ENCODE results near the gene ZDHHC14.
"Not testable (repeated sequence)": the region's sequence is repeated elsewhere in the genome, so short reads cannot be mapped to it uniquely, and the experiment has no call there.

The ZDHHC14 gene

GRCh38 chr6:157558487-157559200 lies 177.7 kb downstream of the ZDHHC14 start:
- no peaks in the 10 kb centered on the region for H3K9me3 Mint-ChIP-seq
- no peaks in the 10 kb centered on the region for H3K36me3 Mint-ChIP-seq (ENCODE audit: low read depth)
- no peaks in the 10 kb centered on the region for H3K27me3 Mint-ChIP-seq
- H3K27ac Mint-ChIP-seq = peak overlapping the region; percentile 23
- peaks cover 60% of the 10 kb centered on the region for H3K4me1 Mint-ChIP-seq (ENCODE audit: low read depth)
- H3K4me3 Mint-ChIP-seq = no peak overlapping the region

GRCh38 chr6:157559201-157559756 lies 178.3 kb downstream of the ZDHHC14 start:
- Mint-ChIP-seq H3K27ac (no peak overlapping the region), H3K4me1 (ENCODE audit: low read depth) (peaks cover 66% of the 10 kb centered on the region), H3K27me3 (no peaks in the 10 kb centered on the region), H3K4me3 (no peak overlapping the region), H3K36me3 (ENCODE audit: low read depth) (no peaks in the 10 kb centered on the region), H3K9me3 (no peaks in the 10 kb centered on the region)

- not testable (repeated sequence) for H3K4me3 Mint-ChIP-seq; H3K9me3 Mint-ChIP-seq; H3K27me3 Mint-ChIP-seq; H3K27ac Mint-ChIP-seq; H3K36me3 Mint-ChIP-seq (ENCODE audit: low read depth)
- H3K4me1 Mint-ChIP-seq (ENCODE audit: low read depth) = peaks cover 67% of the 10 kb centered on the region
Measured at GRCh38 chr6:157560063-157560462, 179.1 kb downstream of the ZDHHC14 start.

GRCh38 chr6:157560691-157561413 lies 179.9 kb downstream of the ZDHHC14 start:
- Mint-ChIP-seq H3K9me3 (no peaks in the 10 kb centered on the region), H3K4me3 (no peak overlapping the region), H3K27me3 (no peaks in the 10 kb centered on the region), H3K4me1 (ENCODE audit: low read depth) (peaks cover 67% of the 10 kb centered on the region), H3K36me3 (ENCODE audit: low read depth) (no peaks in the 10 kb centered on the region), H3K27ac (no peak overlapping the region)

GRCh38 chr6:157561414-157561790 lies 180.4 kb downstream of the ZDHHC14 start:
- Mint-ChIP-seq H3K27me3 (no peaks in the 10 kb centered on the region), H3K27ac (no peak overlapping the region), H3K36me3 (ENCODE audit: low read depth) (no peaks in the 10 kb centered on the region), H3K4me3 (peak overlapping the region; percentile 7), H3K4me1 (ENCODE audit: low read depth) (peaks cover 65% of the 10 kb centered on the region), H3K9me3 (no peaks in the 10 kb centered on the region)

- Mint-ChIP-seq H3K27me3 (no peaks in the 10 kb centered on the region), H3K27ac (no peak overlapping the region), H3K9me3 (no peaks in the 10 kb centered on the region), H3K36me3 (ENCODE audit: low read depth) (no peaks in the 10 kb centered on the region), H3K4me3 (peak overlapping the region; percentile 7), H3K4me1 (ENCODE audit: low read depth) (peaks cover 59% of the 10 kb centered on the region)
Measured at GRCh38 chr6:157561929-157562810, 181.2 kb downstream of the ZDHHC14 start.

GRCh38 chr6:157562997-157563396 lies 182.0 kb downstream of the ZDHHC14 start:
- H3K27ac Mint-ChIP-seq = no peak overlapping the region
- H3K4me1 Mint-ChIP-seq (ENCODE audit: low read depth) = peaks cover 51% of the 10 kb centered on the region

GRCh38 chr6:157563611-157564284 lies 182.8 kb downstream of the ZDHHC14 start:
- no peaks in the 10 kb centered on the region for H3K27me3 Mint-ChIP-seq
- H3K4me3 Mint-ChIP-seq = no peak overlapping the region
- no peaks in the 10 kb centered on the region for H3K9me3 Mint-ChIP-seq
- no peak overlapping the region for H3K27ac Mint-ChIP-seq
- peaks cover 43% of the 10 kb centered on the region for H3K4me1 Mint-ChIP-seq (ENCODE audit: low read depth)
- H3K36me3 Mint-ChIP-seq (ENCODE audit: low read depth) = no peaks in the 10 kb centered on the region

More at GRCh38 chr6:157562997-157563396, 182.0 kb downstream of the ZDHHC14 start:
- Mint-ChIP-seq H3K4me3 (no peak overlapping the region), H3K9me3 (no peaks in the 10 kb centered on the region), H3K27me3 (no peaks in the 10 kb centered on the region), H3K36me3 (ENCODE audit: low read depth) (no peaks in the 10 kb centered on the region)

GRCh38 chr6:157568702-157569101 lies 187.7 kb downstream of the ZDHHC14 start:
- Mint-ChIP-seq H3K27me3 (no peaks in the 10 kb centered on the region), H3K4me3 (no peak overlapping the region), H3K4me1 (ENCODE audit: low read depth) (peaks cover 26% of the 10 kb centered on the region), H3K9me3 (no peaks in the 10 kb centered on the region), H3K27ac (no peak overlapping the region), H3K36me3 (ENCODE audit: low read depth) (no peaks in the 10 kb centered on the region)

GRCh38 chr6:157569543-157569942 lies 188.6 kb downstream of the ZDHHC14 start:
- Mint-ChIP-seq H3K27ac (no peak overlapping the region), H3K27me3 (no peaks in the 10 kb centered on the region), H3K36me3 (ENCODE audit: low read depth) (no peaks in the 10 kb centered on the region), H3K4me1 (ENCODE audit: low read depth) (peaks cover 20% of the 10 kb centered on the region), H3K4me3 (peak overlapping the region; percentile 11), H3K9me3 (no peaks in the 10 kb centered on the region)

- H3K36me3 Mint-ChIP-seq (ENCODE audit: low read depth) = no peaks in the 10 kb centered on the region
- H3K27me3 Mint-ChIP-seq = no peaks in the 10 kb centered on the region
- no peaks in the 10 kb centered on the region for H3K9me3 Mint-ChIP-seq
- no peak overlapping the region for H3K27ac Mint-ChIP-seq
- H3K4me1 Mint-ChIP-seq (ENCODE audit: low read depth) = peaks cover 20% of the 10 kb centered on the region
- peak overlapping the region; percentile 7 for H3K4me3 Mint-ChIP-seq
Measured at GRCh38 chr6:157570104-157570503, 189.1 kb downstream of the ZDHHC14 start.

GRCh38 chr6:157570752-157571151 lies 189.8 kb downstream of the ZDHHC14 start:
- Mint-ChIP-seq H3K4me1 (ENCODE audit: low read depth) (peaks cover 20% of the 10 kb centered on the region), H3K9me3 (no peaks in the 10 kb centered on the region), H3K27ac (no peak overlapping the region)

GRCh38 chr6:157571269-157571668 lies 190.3 kb downstream of the ZDHHC14 start:
- Mint-ChIP-seq H3K4me1 (ENCODE audit: low read depth) (peaks cover 20% of the 10 kb centered on the region), H3K4me3 (no peak overlapping the region), H3K27me3 (no peaks in the 10 kb centered on the region), H3K9me3 (no peaks in the 10 kb centered on the region), H3K27ac (no peak overlapping the region), H3K36me3 (ENCODE audit: low read depth) (no peaks in the 10 kb centered on the region)

More at GRCh38 chr6:157570752-157571151, 189.8 kb downstream of the ZDHHC14 start:
- H3K27me3 Mint-ChIP-seq = no peaks in the 10 kb centered on the region
- H3K4me3 Mint-ChIP-seq = no peak overlapping the region
- H3K36me3 Mint-ChIP-seq (ENCODE audit: low read depth) = no peaks in the 10 kb centered on the region

- Mint-ChIP-seq H3K4me3 (no peak overlapping the region), H3K27ac (no peak overlapping the region), H3K36me3 (ENCODE audit: low read depth) (no peaks in the 10 kb centered on the region), H3K4me1 (ENCODE audit: low read depth) (peaks cover 20% of the 10 kb centered on the region), H3K9me3 (no peaks in the 10 kb centered on the region), H3K27me3 (no peaks in the 10 kb centered on the region)
Measured at GRCh38 chr6:157571950-157572349, 191.0 kb downstream of the ZDHHC14 start.

Measured in stimulated activated naive CD8-positive, alpha-beta T cell treated with anti-CD3 and anti-CD28 coated beads, Interleukin-15, Interleukin-2, amounts not matched to agents 100 ng/mL and 50 ng/mL, for 24 hours (primary cell).